GM12878 (cell line): ENCODE data around the gene HOPX. TPM values are rescaled to one million over a fixed set of nuclear protein-coding genes. Genes with fewer than 3 reads are reported as not detected.

Experiments
- ATAC-seq: fragments of 200-7000 bp; cut with Tn5 transposase; 3 replicates; pipeline ENCODE4 v1.9.1; 2020; ENCODE audit warnings: mild to moderate bottlenecking, moderate library complexity
- BruUV-seq: library from RNA; stranded (reverse); fragments of 400-500 nt; replicated peaks from 2 replicates; lab custom pipeline; 2021; lab: Mats Ljungman, UMichigan
- CTCF ChIA-PET: fragments of 300-600 bp; sonication (Branson Sonifier 250); formaldehyde crosslinking; extraction: SDS; loops from one replicate; lab custom pipeline; 2021; ENCODE audit warnings: inconsistent platforms; lab: Yijun Ruan, JAX
- POLR2A ChIA-PET: fragments of 350-600 bp; formaldehyde crosslinking; extraction: SDS; loops from one replicate; lab custom pipeline; 2021; ENCODE audit warnings: inconsistent platforms; lab: Charles Lee
- RAD21 ChIA-PET: fragments of 300-600 bp; sonication (Branson Sonifier 250); formaldehyde crosslinking; loops from one replicate; lab custom pipeline; 2023; ENCODE audit warnings: antibody characterized with exemption; ENCODE audit not compliant: unreplicated experiment; lab: Charles Lee
- SMC1A ChIA-PET: fragments of 300-600 bp; sonication (Branson Sonifier 250); formaldehyde crosslinking; loops from one replicate; lab custom pipeline; 2023; ENCODE audit not compliant: unreplicated experiment, uncharacterized antibody; lab: Charles Lee
- DNase-seq: peaks from one replicate; pipeline ENCODE4 v3.0.0-alpha.2; 2011; ENCODE audit warnings: low read depth, low spot score
- FAIRE-seq: peaks from 3 replicates; lab custom pipeline; 2011; peaks lifted over from hg19 to GRCh38; lab: Jason Lieb, UNC
- H2AFZ ChIP-seq: 2 replicates; pipeline ENCODE4 v1.6.0; 2011; ENCODE audit warnings: low read depth, low read length, control low read depth; ENCODE audit not compliant: control insufficient read depth
- H3K27ac ChIP-seq: 2 replicates; pipeline ENCODE4 v1.5.1; 2011; ENCODE audit warnings: control low read depth; ENCODE audit not compliant: control insufficient read depth, insufficient read depth
- H3K27me3 ChIP-seq, 2 experiments: replicated peaks in 1 of 2; 2 replicates each; pipeline versions ENCODE4 v1.6.0 to v1.6.1; 2011; ENCODE audit warnings: low read length in 1 of 2; ENCODE audit not compliant: control insufficient read depth in 2 of 2, insufficient read depth in 2 of 2
- H3K36me3 ChIP-seq, 2 experiments: 2 replicates each; pipeline ENCODE4 v1.5.1; 2011; ENCODE audit warnings: low read length in 1 of 2; ENCODE audit not compliant: control insufficient read depth in 2 of 2, insufficient read depth in 2 of 2
- H3K4me1 ChIP-seq: 2 replicates; pipeline ENCODE4 v1.6.1; 2011; ENCODE audit warnings: mild to moderate bottlenecking, low read length, moderate library complexity, mixed read lengths; ENCODE audit not compliant: control insufficient read depth, insufficient read depth
- H3K4me2 ChIP-seq: 2 replicates; pipeline ENCODE4 v1.6.0; 2011; ENCODE audit warnings: control low read depth; ENCODE audit not compliant: control insufficient read depth, insufficient read depth
- H3K4me3 ChIP-seq: fragments of 200-600 bp; sonication (generic); 2 replicates; pipeline ENCODE4 v1.5.1; 2016
- H3K79me2 ChIP-seq: 2 replicates; pipeline ENCODE4 v1.6.0; 2011; ENCODE audit warnings: low read length; ENCODE audit not compliant: control insufficient read depth, insufficient read depth
- H3K9ac ChIP-seq: 2 replicates; pipeline ENCODE4 v1.8.0; 2011; ENCODE audit warnings: low read length, control low read depth, mixed read lengths; ENCODE audit not compliant: control insufficient read depth, insufficient read depth
- H3K9me3 ChIP-seq: replicated peaks from 3 replicates; pipeline ENCODE4 v1.5.1; 2011; ENCODE audit warnings: mild to moderate bottlenecking, low read length; ENCODE audit not compliant: control insufficient read depth, insufficient read depth
- H4K20me1 ChIP-seq: 2 replicates; pipeline ENCODE4 v1.6.0; 2011; ENCODE audit not compliant: control insufficient read depth, insufficient read depth
- KLF5 ChIP-seq: fragments of 450-650 bp; IDR thresholded peaks from 2 replicates; pipeline ENCODE4 v1.6.1; 2014; ENCODE audit warnings: mild to moderate bottlenecking; ENCODE audit not compliant: partially characterized antibody
- MEF2B ChIP-seq: fragments of 450-650 bp; IDR thresholded peaks from 2 replicates; pipeline ENCODE4 v1.6.1; 2018; ENCODE audit warnings: mild to moderate bottlenecking, moderate library complexity; ENCODE audit not compliant: partially characterized antibody, poor library complexity, severe bottlenecking
- MTA3 ChIP-seq: IDR thresholded peaks from 2 replicates; pipeline ENCODE4 v1.6.1; 2012; ENCODE audit warnings: low read length, inconsistent platforms, borderline replicate concordance
- NBN ChIP-seq: fragments of 450-650 bp; IDR thresholded peaks from 2 replicates; pipeline ENCODE4 v1.6.1; 2016
- NR2C2 ChIP-seq: IDR thresholded peaks from 2 replicates; pipeline ENCODE4 v1.6.1; 2011; ENCODE audit warnings: borderline replicate concordance, low read depth; ENCODE audit not compliant: control insufficient read depth, insufficient read length
- SREBF2 ChIP-seq: IDR thresholded peaks from 2 replicates; pipeline ENCODE4 v1.6.1; 2012; ENCODE audit warnings: mild to moderate bottlenecking, low read length
- STAT1 ChIP-seq: fragments of 450-650 bp; conservative IDR thresholded peaks from 2 replicates; pipeline ENCODE4 v1.6.1; 2014; ENCODE audit warnings: antibody characterized with exemption, mild to moderate bottlenecking
- STAT3 ChIP-seq: IDR thresholded peaks from 2 replicates; pipeline ENCODE4 v1.6.1; 2011; ENCODE audit warnings: low read depth, low read length, improper control_type of control experiment
- USF1 ChIP-seq: IDR thresholded peaks from 2 replicates; pipeline ENCODE4 v1.6.1; 2011; ENCODE audit warnings: borderline replicate concordance, low read depth, mild to moderate bottlenecking, moderate library complexity, mixed read lengths, low read length; ENCODE audit not compliant: insufficient read depth; ENCODE audit errors: extremely low read length
- ZNF384 ChIP-seq: IDR thresholded peaks from 2 replicates; pipeline ENCODE4 v1.6.1; 2012; ENCODE audit warnings: low read depth, mild to moderate bottlenecking, low read length, improper control_type of control experiment, borderline replicate concordance
- WGBS: methylation state at CpG from one replicate; pipeline ENCODE4 v1.1.6; 2016; ENCODE audit warnings: low lambda C conversion rate; ENCODE audit not compliant: insufficient replicate concordance, insufficient coverage; ENCODE audit errors: missing lambda C conversion rate; 5-methylcytosine and 5-hydroxymethylcytosine counted together
- in situ Hi-C: fragments of 300-500 bp; cut with MboI; formaldehyde crosslinking; loops from 9 replicates; pipeline ENCODE4 v1.14.3; 2018; ENCODE audit warnings: mixed read lengths
- intact Hi-C: fragments of 100-400 bp; cut with micrococcal nuclease; formaldehyde crosslinking; loops from one replicate; pipeline ENCODE4 v1.14.2; 2022; ENCODE audit not compliant: unreplicated experiment
- polyA plus RNA-seq, 11 experiments: library from polyadenylated mRNA; depleted of rRNA in 4 of 11; unstranded in 6 of 11; stranded (reverse) in 5 of 11; fragments of >200 nt; fragmentation: Nextera tagmentation in 4 of 11; fragmentation: Illumina TruSeq in 1 of 11; extraction: Ambion mirVana in 4 of 11; extraction: Trizol in 1 of 11; gene quantifications; 1 replicate in 1 of 11; 2 replicates in 10 of 11; pipeline versions ENCODE4 v1.2.1 to v1.2.3, GENCODE V29; 2011 to 2016; ENCODE audit warnings: inconsistent platforms in 2 of 11, missing spikeins in 2 of 11, low read depth in 1 of 11
- total RNA-seq, 4 experiments: library from RNA; depleted of rRNA in 3 of 4; stranded (reverse); fragments of >200 nt in 3 of 4; fragmentation: Illumina TruSeq in 1 of 4; extraction: Trizol in 1 of 4; gene quantifications; 2 replicates each; pipeline versions ENCODE4 v1.2.1 to v1.2.3, GENCODE V29; 2013 to 2021

Gene HOPX
- total and polyA plus RNA-seq, 10 of the 15 experiments (the other 5 are each of a cell fraction or from before 2014, with no cell fraction given): 0.11 to 0.40 (median 0.23) TPM; not detected in 4

DNA sequence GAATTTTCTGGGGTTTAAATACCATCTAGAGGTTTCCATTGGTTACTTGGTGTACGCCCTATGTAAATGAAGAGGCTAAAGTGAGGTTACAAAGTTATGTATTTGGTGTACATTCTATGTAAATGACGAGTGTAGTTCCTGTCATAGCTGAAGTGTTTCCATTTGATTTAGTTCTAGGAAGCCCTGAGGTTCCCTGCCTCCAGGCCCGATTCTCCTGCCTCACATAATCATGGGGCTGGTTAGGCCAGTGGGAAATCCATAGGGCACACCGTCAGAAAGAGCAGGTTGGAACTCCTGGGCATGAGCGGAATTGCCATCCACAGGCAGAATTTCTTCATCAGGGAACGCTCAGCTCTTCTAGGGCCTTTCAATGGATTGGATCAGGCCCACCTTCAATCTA, 24.2 kb upstream of the HOPX start:
- RAD21 ChIA-PET: no interaction called here
- Histone ChIP-seq H3K9me3 (no peaks in the 10 kb centered on the region), H3K79me2 (no peaks in the 10 kb centered on the region), H3K27me3 (no peaks in the 10 kb centered on the region; a peak in 3 of 4 replicates), H2AFZ (no peak overlapping the region), H3K36me3 (no peaks in the 10 kb centered on the region), H3K27ac (no peak overlapping the region), H3K4me2 (no peak overlapping the region), H3K4me1 (no peaks in the 10 kb centered on the region), H3K4me3 (no peak overlapping the region), H3K9ac (no peak overlapping the region), H4K20me1 (no peaks in the 10 kb centered on the region)
- no peak for TF ChIP-seq ZNF384
- no peak for TF ChIP-seq STAT3
- TF ChIP-seq KLF5: no peak
- no peak for TF ChIP-seq MTA3
- TF ChIP-seq SREBF2: no peak
- no peak for TF ChIP-seq NR2C2
- TF ChIP-seq STAT1: no peak
- no peak for TF ChIP-seq USF1
- no peak for TF ChIP-seq NBN
- no peak for TF ChIP-seq MEF2B
- ATAC-seq (no peak), FAIRE-seq (no peak), DNase-seq (no peak)
- CTCF ChIA-PET: no interaction called here
- BruUV-seq: no TSS peak
- POLR2A ChIA-PET: interaction anchor here (0.5 kb wide), 1 partner anchor 409 kb away, joined by 3 read pairs; no protein-coding TSS in a partner anchor
- in situ Hi-C loops: no loop called here
- intact Hi-C loops: no loop called here
- SMC1A ChIA-PET: no interaction called here
- 26% methylated on average over 6 of the region's 6 CpGs for WGBS
